ENCODE data around the gene ARPC2. TPM values are rescaled to one million over a fixed set of nuclear protein-coding genes. Genes with fewer than 3 reads are reported as not detected.
A peak's percentile ranks its signal among the peaks of the same experiment; 100 is the strongest.

ARPC2 gene
- polyA plus RNA-seq, 1 experiment, result 666 TPM

DNA sequence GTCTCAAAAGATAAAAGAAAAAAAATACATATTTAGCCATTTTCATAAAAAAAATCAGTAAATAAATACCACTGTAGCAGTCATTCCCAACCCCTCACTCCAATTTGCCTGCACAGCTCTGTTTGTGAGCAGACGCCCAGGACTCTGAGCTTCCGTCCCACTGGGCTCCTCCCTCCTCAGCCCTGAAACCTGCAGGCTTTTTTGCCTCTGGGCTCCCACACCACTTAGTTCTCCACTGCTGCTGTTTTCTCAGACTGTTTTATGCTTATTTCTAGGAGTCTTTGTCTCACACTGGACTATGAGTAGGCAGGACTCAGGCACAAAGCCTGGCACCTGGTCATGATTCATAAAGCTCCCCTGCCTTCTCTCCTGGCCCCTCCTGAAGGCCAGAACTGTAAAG is 44.1 kb upstream of the ARPC2 start:
- Histone ChIP-seq H3K4me3 (ENCODE audit: low read depth, low read length) (no peak overlapping the region), H3K9me3 (ENCODE audit: control insufficient read depth, insufficient read depth, low read length) (no peaks in the 10 kb centered on the region), H3K27me3 (ENCODE audit: control insufficient read depth, insufficient read depth, low read length) (peaks cover 22% of the 10 kb centered on the region), H3K27ac (ENCODE audit: low read depth, low read length) (no peak overlapping the region)
- ChIA-PET POLR2A (interaction anchor here (0.6 kb wide), 1 partner anchor 26 kb away, joined by 3 read pairs; no protein-coding TSS in a partner anchor), CTCF (no interaction called here)
- TF ChIP-seq, protein P1, sequence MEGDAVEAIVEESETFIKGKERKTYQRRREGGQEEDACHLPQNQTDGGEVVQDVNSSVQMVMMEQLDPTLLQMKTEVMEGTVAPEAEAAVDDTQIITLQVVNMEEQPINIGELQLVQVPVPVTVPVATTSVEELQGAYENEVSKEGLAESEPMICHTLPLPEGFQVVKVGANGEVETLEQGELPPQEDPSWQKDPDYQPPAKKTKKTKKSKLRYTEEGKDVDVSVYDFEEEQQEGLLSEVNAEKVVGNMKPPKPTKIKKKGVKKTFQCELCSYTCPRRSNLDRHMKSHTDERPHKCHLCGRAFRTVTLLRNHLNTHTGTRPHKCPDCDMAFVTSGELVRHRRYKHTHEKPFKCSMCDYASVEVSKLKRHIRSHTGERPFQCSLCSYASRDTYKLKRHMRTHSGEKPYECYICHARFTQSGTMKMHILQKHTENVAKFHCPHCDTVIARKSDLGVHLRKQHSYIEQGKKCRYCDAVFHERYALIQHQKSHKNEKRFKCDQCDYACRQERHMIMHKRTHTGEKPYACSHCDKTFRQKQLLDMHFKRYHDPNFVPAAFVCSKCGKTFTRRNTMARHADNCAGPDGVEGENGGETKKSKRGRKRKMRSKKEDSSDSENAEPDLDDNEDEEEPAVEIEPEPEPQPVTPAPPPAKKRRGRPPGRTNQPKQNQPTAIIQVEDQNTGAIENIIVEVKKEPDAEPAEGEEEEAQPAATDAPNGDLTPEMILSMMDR (IDR thresholded peaks at IDR 0.05; ENCODE audit: low read depth, low read length), result no peak
- DNase-seq (ENCODE audit: low read depth, low spot score), result no peak

- Histone ChIP-seq H3K27ac (ENCODE audit: low read depth, low read length) (no peak overlapping the region), H3K27me3 (ENCODE audit: control insufficient read depth, insufficient read depth, low read length) (peaks cover 19% of the 10 kb centered on the region), H3K4me3 (ENCODE audit: low read depth, low read length) (no peak overlapping the region), H3K9me3 (ENCODE audit: control insufficient read depth, insufficient read depth, low read length) (no peaks in the 10 kb centered on the region)
- TF ChIP-seq, protein P1 (IDR thresholded peaks at IDR 0.05; ENCODE audit: low read depth, low read length), result no peak
- no peak for DNase-seq (ENCODE audit: low read depth, low spot score)
- ChIA-PET CTCF (interaction anchor here (0.6 kb wide), 1 partner anchor 1702 kb away, joined by 3 read pairs; no protein-coding TSS in a partner anchor), POLR2A (no interaction called here)
These were observed 37.2 kb upstream of the ARPC2 start for GRCh38 chr2:218179782-218180181.

- TF ChIP-seq, protein P1 (IDR thresholded peaks at IDR 0.05; ENCODE audit: low read depth, low read length), result no peak
- no peak for DNase-seq (ENCODE audit: low read depth, low spot score)
- ChIA-PET CTCF (interaction anchor here (0.6 kb wide), 1 partner anchor 1703 kb away, joined by 3 read pairs; no protein-coding TSS in a partner anchor), POLR2A (no interaction called here)
- Histone ChIP-seq H3K9me3 (ENCODE audit: control insufficient read depth, insufficient read depth, low read length) (no peaks in the 10 kb centered on the region), H3K27me3 (ENCODE audit: control insufficient read depth, insufficient read depth, low read length) (peaks cover 19% of the 10 kb centered on the region), H3K27ac (ENCODE audit: low read depth, low read length) (no peak overlapping the region), H3K4me3 (ENCODE audit: low read depth, low read length) (no peak overlapping the region)
These were observed 36.4 kb upstream of the ARPC2 start for GRCh38 chr2:218180467-218181114.

DNA sequence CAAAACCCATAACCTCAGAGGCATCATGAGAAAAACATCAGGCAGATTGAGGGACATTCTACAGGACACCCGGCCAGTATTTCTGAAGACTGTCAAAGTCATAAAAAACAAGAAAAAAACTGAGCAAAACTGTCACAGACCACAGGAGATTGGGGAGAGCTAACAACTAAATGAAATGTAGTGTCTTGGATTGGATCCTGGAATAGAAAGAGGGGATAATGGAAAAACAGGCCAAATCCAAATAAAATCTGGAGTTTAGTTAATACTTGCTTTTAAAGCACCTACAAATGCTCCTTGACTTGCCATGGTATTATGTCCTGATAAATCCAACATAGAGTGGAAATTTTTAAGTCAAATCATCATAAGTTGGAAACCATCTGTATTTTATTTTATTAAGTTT is 32.7 kb upstream of the ARPC2 start:
- CTCF ChIA-PET, result no interaction called here
- no peaks in the 10 kb centered on the region for H3K9me3 ChIP-seq (ENCODE audit: control insufficient read depth, insufficient read depth, low read length)
- POLR2A ChIA-PET, result no interaction called here
- DNase-seq (ENCODE audit: low read depth, low spot score), result no peak
- H3K27me3 ChIP-seq (ENCODE audit: control insufficient read depth, insufficient read depth, low read length), result peaks cover 23% of the 10 kb centered on the region
- TF ChIP-seq, protein P1 (IDR thresholded peaks at IDR 0.05; ENCODE audit: low read depth, low read length), result no peak
- H3K27ac ChIP-seq (ENCODE audit: low read depth, low read length), result no peak overlapping the region
- H3K4me3 ChIP-seq (ENCODE audit: low read depth, low read length), result no peak overlapping the region

DNA sequence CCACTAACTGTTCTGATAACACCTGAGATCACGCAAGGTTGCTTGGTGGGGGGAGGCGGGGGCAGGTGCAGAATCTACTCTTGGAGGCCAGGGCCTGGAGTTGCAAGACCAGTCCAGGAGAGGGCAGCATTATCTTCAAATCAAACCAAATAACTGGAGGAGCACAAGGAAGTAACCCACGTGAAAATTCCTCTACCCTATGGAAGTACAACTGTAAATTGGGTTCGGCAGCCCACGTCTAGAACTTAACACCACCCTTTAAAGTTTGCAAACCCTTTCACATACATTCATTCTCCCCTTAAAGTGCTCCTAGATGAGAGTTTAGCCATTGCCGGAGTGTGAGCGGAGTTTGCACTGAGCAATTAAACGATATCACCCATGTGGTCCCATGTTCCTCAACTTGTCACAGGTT is 30.6 kb upstream of the ARPC2 start:
- H3K27ac ChIP-seq (ENCODE audit: low read depth, low read length), result no peak overlapping the region
- ChIA-PET CTCF (no interaction called here), POLR2A (no interaction called here)
- DNase-seq (ENCODE audit: low read depth, low spot score), result peak; percentile 37
- no peaks in the 10 kb centered on the region for H3K9me3 ChIP-seq (ENCODE audit: control insufficient read depth, insufficient read depth, low read length)
- TF ChIP-seq, protein P1 (IDR thresholded peaks at IDR 0.05; ENCODE audit: low read depth, low read length), result peak; percentile 81
- H3K4me3 ChIP-seq (ENCODE audit: low read depth, low read length), result no peak overlapping the region
- peaks cover 11% of the 10 kb centered on the region for H3K27me3 ChIP-seq (ENCODE audit: control insufficient read depth, insufficient read depth, low read length)
